CD4-positive, alpha-beta T cell (primary cell): Measurements from ENCODE around the gene DNMT1. TPM values are rescaled to one million over a fixed set of nuclear protein-coding genes. Genes with fewer than 3 reads are reported as not detected.

ENCODE experiments used
- ATAC-seq: fragments of 200-7000 bp; cut with Tn5 transposase; one replicate; pipeline ENCODE4 v1.10.0; 2022; ENCODE audit warnings: mild to moderate bottlenecking; ENCODE audit not compliant: poor library complexity
- CTCF ChIA-PET: fragments of 350-600 bp; sonication (Branson Sonifier 250); formaldehyde crosslinking; loops from one replicate; lab custom pipeline; 2021; ENCODE audit warnings: antibody characterized with exemption, inconsistent platforms; lab: Charles Lee
- POLR2A ChIA-PET: fragments of 350-600 bp; sonication (Branson Sonifier 250); formaldehyde crosslinking; loops from one replicate; lab custom pipeline; 2021; ENCODE audit warnings: antibody characterized with exemption, inconsistent platforms; lab: Charles Lee
- DNase-seq, 14 experiments: peaks; one replicate each; pipeline ENCODE4 v3.0.0-alpha.2; 2013 to 2020; ENCODE audit warnings: mixed read lengths in 2 of 14
- H3K27ac ChIP-seq, 2 donors: one replicate each; pipeline versions ENCODE4 v1.5.1 to v1.7.0; 2013; ENCODE audit warnings: low read length in 2 of 2, low read depth in 1 of 2, mild to moderate bottlenecking in 1 of 2
- H3K27me3 ChIP-seq, 2 experiments: 1 replicate in 1 of 2; 2 replicates in 1 of 2; pipeline versions ENCODE4 v1.6.1 to v1.7.0; 2013; ENCODE audit warnings: low read length in 2 of 2, control low read depth in 1 of 2, mild to moderate bottlenecking in 1 of 2, moderate library complexity in 1 of 2; ENCODE audit not compliant: insufficient read depth in 2 of 2, control insufficient read depth in 1 of 2
- H3K36me3 ChIP-seq: one replicate; pipeline ENCODE4 v1.6.1; 2013; ENCODE audit warnings: low read length, control low read depth; ENCODE audit not compliant: insufficient read depth
- H3K4me1 ChIP-seq: one replicate; pipeline ENCODE4 v1.6.1; 2013; ENCODE audit warnings: low read length, control low read depth; ENCODE audit not compliant: insufficient read depth
- H3K4me3 ChIP-seq: one replicate; pipeline ENCODE4 v1.5.1; 2013; ENCODE audit warnings: mild to moderate bottlenecking, low read length, moderate library complexity
- H3K9me3 ChIP-seq, 2 experiments: 1 replicate in 1 of 2; 2 replicates in 1 of 2; pipeline versions ENCODE4 v1.6.1 to v1.7.0; 2013; ENCODE audit warnings: low read length in 2 of 2, mild to moderate bottlenecking in 2 of 2, control low read depth in 1 of 2, moderate library complexity in 1 of 2; ENCODE audit not compliant: control insufficient read depth in 1 of 2, insufficient read depth in 1 of 2
- H3K27ac Mint-ChIP-seq: one replicate; pipeline ENCODE4 v1.8.0; 2020; ENCODE audit warnings: mixed read lengths
- H3K27me3 Mint-ChIP-seq: one replicate; pipeline ENCODE4 v1.8.0; 2021; ENCODE audit warnings: mixed read lengths
- H3K36me3 Mint-ChIP-seq: one replicate; pipeline ENCODE4 v1.8.0; 2021; ENCODE audit warnings: low read depth, mixed read lengths
- H3K4me1 Mint-ChIP-seq: one replicate; pipeline ENCODE4 v1.8.0; 2021; ENCODE audit warnings: low read depth, mixed read lengths
- H3K4me3 Mint-ChIP-seq: one replicate; pipeline ENCODE4 v1.8.0; 2020; ENCODE audit warnings: mild to moderate bottlenecking, mixed read lengths
- H3K9me3 Mint-ChIP-seq: one replicate; pipeline ENCODE4 v1.8.0; 2020; ENCODE audit warnings: mixed read lengths
- intact Hi-C, 2 experiments: fragments of 100-400 bp; cut with DNase I in 1 of 2; cut with micrococcal nuclease in 1 of 2; formaldehyde crosslinking; loops; one replicate each; pipeline versions ENCODE4 v1.15.1 to v1.9.0; 2023 to 2025; cut with DNase I, micrococcal nuclease
- total RNA-seq, 174 experiments: library from RNA in 2 of 174; stranded (reverse) in 2 of 174; gene quantifications; one replicate each; pipeline ENCODE4 v1.2.3 and lab custom pipeline; 2021 to 2026
- TF ChIP-seq, protein P1 (sequence below): fragments of 200-600 bp; IDR thresholded peaks from one replicate; pipeline ENCODE4 v1.8.0; 2022; ENCODE audit warnings: antibody characterized with exemption, mild to moderate bottlenecking

DNMT1 gene
- total RNA-seq, 2 experiments from 2014 or later = 159 to 160 TPM

DNA sequence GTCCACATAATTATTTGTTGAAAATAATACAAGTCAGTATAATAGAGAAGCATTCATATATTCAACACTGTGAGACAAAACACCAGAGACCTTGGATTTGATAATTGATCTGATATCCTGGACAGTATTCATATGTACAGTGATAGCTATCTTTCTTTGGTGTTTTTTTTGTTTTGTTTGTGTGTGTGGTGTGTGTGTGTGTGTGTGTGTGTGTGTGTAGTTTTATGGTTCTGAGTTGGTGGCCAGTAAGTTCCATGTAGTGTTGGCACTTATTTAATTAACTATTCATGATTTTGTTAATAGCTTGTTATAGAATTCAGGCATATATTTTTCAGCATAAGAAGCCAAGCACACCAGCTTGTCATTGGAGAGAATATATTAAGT lies 90.6 kb downstream of the DNMT1 start:
- intact Hi-C loops = loop anchor here in 1 of 2 experiments (10.0 kb wide), 1 partner anchor 301 kb away; the partner anchor contains the start of gene CDC37
- H3K27me3 Mint-ChIP-seq = no peaks in the 10 kb centered on the region
- H3K27me3 ChIP-seq = no peaks in the 10 kb centered on the region
- peak overlapping the region; percentile 38 for H3K4me3 Mint-ChIP-seq
- H3K4me1 ChIP-seq = peaks cover 86% of the 10 kb centered on the region
- ChIA-PET POLR2A (interaction anchor here (0.6 to 6.0 kb wide), 7 partner anchors 7 to 302 kb away, joined by 3 to 80 read pairs (median 5); partner anchors contain the start of genes EIF3G and S1PR2), CTCF (interaction anchor here (0.6 to 2.1 kb wide), 5 partner anchors 8 to 76 kb away, joined by 3 to 7 read pairs (median 5); partner anchors contain the start of gene EIF3G)
- TF ChIP-seq, protein P1, sequence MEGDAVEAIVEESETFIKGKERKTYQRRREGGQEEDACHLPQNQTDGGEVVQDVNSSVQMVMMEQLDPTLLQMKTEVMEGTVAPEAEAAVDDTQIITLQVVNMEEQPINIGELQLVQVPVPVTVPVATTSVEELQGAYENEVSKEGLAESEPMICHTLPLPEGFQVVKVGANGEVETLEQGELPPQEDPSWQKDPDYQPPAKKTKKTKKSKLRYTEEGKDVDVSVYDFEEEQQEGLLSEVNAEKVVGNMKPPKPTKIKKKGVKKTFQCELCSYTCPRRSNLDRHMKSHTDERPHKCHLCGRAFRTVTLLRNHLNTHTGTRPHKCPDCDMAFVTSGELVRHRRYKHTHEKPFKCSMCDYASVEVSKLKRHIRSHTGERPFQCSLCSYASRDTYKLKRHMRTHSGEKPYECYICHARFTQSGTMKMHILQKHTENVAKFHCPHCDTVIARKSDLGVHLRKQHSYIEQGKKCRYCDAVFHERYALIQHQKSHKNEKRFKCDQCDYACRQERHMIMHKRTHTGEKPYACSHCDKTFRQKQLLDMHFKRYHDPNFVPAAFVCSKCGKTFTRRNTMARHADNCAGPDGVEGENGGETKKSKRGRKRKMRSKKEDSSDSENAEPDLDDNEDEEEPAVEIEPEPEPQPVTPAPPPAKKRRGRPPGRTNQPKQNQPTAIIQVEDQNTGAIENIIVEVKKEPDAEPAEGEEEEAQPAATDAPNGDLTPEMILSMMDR = no peak
- H3K4me3 ChIP-seq = no peak overlapping the region
- DNase-seq = no peak
- peaks cover 57% of the 10 kb centered on the region for H3K4me1 Mint-ChIP-seq
- H3K9me3 Mint-ChIP-seq = no peaks in the 10 kb centered on the region
- H3K9me3 ChIP-seq = no peaks in the 10 kb centered on the region
- no peak for ATAC-seq
- peak overlapping the region; percentile 94 to 98 for H3K27ac ChIP-seq
- peaks cover 31% of the 10 kb centered on the region for H3K36me3 Mint-ChIP-seq
- peak overlapping the region; percentile 95 for H3K27ac Mint-ChIP-seq
- H3K36me3 ChIP-seq = peaks cover 22% of the 10 kb centered on the region

DNA sequence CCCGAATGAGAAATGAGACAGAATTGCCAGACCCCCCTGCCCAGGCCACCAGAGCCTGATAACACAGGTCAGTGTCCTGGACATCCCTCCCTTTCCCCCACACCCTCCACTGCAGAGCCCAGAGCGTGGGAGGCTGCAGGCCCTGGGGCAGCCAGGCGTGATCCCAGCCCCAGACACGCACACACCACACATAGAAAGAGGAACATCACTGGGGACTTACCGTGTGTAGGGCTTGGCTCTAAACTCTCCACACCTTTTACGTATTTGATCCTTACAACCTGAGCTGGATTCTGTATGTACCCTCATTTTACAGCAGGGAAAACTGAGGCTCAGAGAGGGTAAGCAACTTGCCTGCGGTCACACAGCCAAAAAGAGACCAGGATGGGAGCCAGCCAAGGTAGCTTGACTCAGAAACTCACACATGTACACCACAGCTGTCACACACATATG lies 91.9 kb downstream of the DNMT1 start:
- peak overlapping the region; percentile 42 for H3K4me3 Mint-ChIP-seq

GRCh38 chr19:10100163-10100785 lies 94.5 kb downstream of the DNMT1 start:
- intact Hi-C loops = loop anchor here in 1 of 2 experiments (10.0 kb wide), 1 partner anchor 305 kb away; the partner anchor contains the start of gene CDC37
- no peak for ATAC-seq
- no peak overlapping the region for H3K27ac ChIP-seq
- H3K9me3 ChIP-seq = peaks cover 0 to 8% of the 10 kb centered on the region in 2 experiments
- H3K27me3 ChIP-seq = no peaks in the 10 kb centered on the region
- H3K36me3 ChIP-seq = no peaks in the 10 kb centered on the region
- ChIA-PET POLR2A (interaction anchor here (0.6 kb wide), 1 partner anchor 12 kb away, joined by 3 read pairs; no protein-coding TSS in a partner anchor), CTCF (interaction anchor here (2.2 kb wide), 1 partner anchor 13 kb away, joined by 12 read pairs; no protein-coding TSS in a partner anchor)
- TF ChIP-seq, protein P1 = no peak
- H3K36me3 Mint-ChIP-seq = peaks cover 9% of the 10 kb centered on the region
- H3K27ac Mint-ChIP-seq = peak overlapping the region; percentile 75
- peaks cover 51% of the 10 kb centered on the region for H3K4me1 Mint-ChIP-seq
- H3K9me3 Mint-ChIP-seq = no peaks in the 10 kb centered on the region
- DNase-seq = no peak
- H3K27me3 Mint-ChIP-seq = no peaks in the 10 kb centered on the region
- H3K4me3 ChIP-seq = no peak overlapping the region
- H3K4me3 Mint-ChIP-seq = no peak overlapping the region
- H3K4me1 ChIP-seq = peaks cover 83% of the 10 kb centered on the region

More for the DNA sequence above, 91.9 kb downstream of the DNMT1 start:
- DNase-seq = peak in 1 of 14 experiments; percentile 51
- Mint-ChIP-seq H3K9me3 (no peaks in the 10 kb centered on the region), H3K4me1 (peaks cover 62% of the 10 kb centered on the region), H3K27me3 (no peaks in the 10 kb centered on the region), H3K27ac (peak overlapping the region; percentile 96), H3K36me3 (peaks cover 22% of the 10 kb centered on the region)
- intact Hi-C loops = loop anchor here in 1 of 2 experiments (10.0 kb wide), 1 partner anchor 302 kb away; the partner anchor contains the start of gene CDC37
- ATAC-seq = no peak
- POLR2A ChIA-PET = interaction anchor here (0.9 to 6.0 kb wide), 3 partner anchors 10 to 40 kb away, joined by 3 to 55 read pairs (median 3); partner anchors contain the start of gene EIF3G
- H3K27ac ChIP-seq = peak overlapping the region; percentile 79 to 91
- TF ChIP-seq, protein P1 = no peak
- peaks cover 9% of the 10 kb centered on the region for H3K36me3 ChIP-seq
- H3K9me3 ChIP-seq = no peaks in the 10 kb centered on the region
- peaks cover 92% of the 10 kb centered on the region for H3K4me1 ChIP-seq
- no peaks in the 10 kb centered on the region for H3K27me3 ChIP-seq
- CTCF ChIA-PET = interaction anchor here (0.5 to 2.1 kb wide), 2 partner anchors 75 to 421 kb away, joined by 3 to 5 read pairs; no protein-coding TSS in a partner anchor
- H3K4me3 ChIP-seq = no peak overlapping the region
